Chondrocyte (in vitro differentiated cells): ENCODE measurements around the gene ORC2. TPM values are rescaled to one million over a fixed set of nuclear protein-coding genes. Genes with fewer than 3 reads are reported as not detected.

ENCODE experiments used
- DNase-seq: peaks from one replicate; pipeline ENCODE4 v3.0.0; 2021; ENCODE audit warnings: mixed read lengths, low spot score
- H3K27ac Mint-ChIP-seq: one replicate; pipeline ENCODE4 v1.8.0; 2021; ENCODE audit warnings: mild to moderate bottlenecking, moderate library complexity, mixed read lengths; ENCODE audit not compliant: unreplicated experiment
- H3K27me3 Mint-ChIP-seq: 2 replicates; pipeline ENCODE4 v1.8.0; 2021; ENCODE audit warnings: low read depth, mixed read lengths
- H3K36me3 Mint-ChIP-seq: 2 replicates; pipeline ENCODE4 v1.8.0; 2021; ENCODE audit warnings: low read depth, mixed read lengths
- H3K4me1 Mint-ChIP-seq: 2 replicates; pipeline ENCODE4 v1.8.0; 2021; ENCODE audit warnings: low read depth, mild to moderate bottlenecking, mixed read lengths
- H3K4me3 Mint-ChIP-seq: one replicate; pipeline ENCODE4 v1.8.0; 2021; ENCODE audit warnings: mild to moderate bottlenecking, moderate library complexity, mixed read lengths; ENCODE audit not compliant: unreplicated experiment
- H3K9me3 Mint-ChIP-seq: 2 replicates; pipeline ENCODE4 v1.8.0; 2021; ENCODE audit warnings: low read depth, mixed read lengths
- total RNA-seq: library from RNA; stranded (reverse); gene quantifications from 3 replicates; pipeline ENCODE4 v1.2.1, GENCODE V29; 2021
- TF ChIP-seq, protein P1 (sequence below): fragments of 200-600 bp; sonication (generic); IDR thresholded peaks from 2 replicates; pipeline ENCODE4 v1.5.0; 2021; ENCODE audit warnings: antibody characterized with exemption, mild to moderate bottlenecking, moderate library complexity

The ORC2 gene
- total RNA-seq, 1 donor from 2014 or later: 19.2 TPM

- H3K9me3 Mint-ChIP-seq: no peaks in the 10 kb centered on the region
Observed at GRCh38 chr2:200909958-200910357, 53.5 kb downstream of the ORC2 start.

DNA sequence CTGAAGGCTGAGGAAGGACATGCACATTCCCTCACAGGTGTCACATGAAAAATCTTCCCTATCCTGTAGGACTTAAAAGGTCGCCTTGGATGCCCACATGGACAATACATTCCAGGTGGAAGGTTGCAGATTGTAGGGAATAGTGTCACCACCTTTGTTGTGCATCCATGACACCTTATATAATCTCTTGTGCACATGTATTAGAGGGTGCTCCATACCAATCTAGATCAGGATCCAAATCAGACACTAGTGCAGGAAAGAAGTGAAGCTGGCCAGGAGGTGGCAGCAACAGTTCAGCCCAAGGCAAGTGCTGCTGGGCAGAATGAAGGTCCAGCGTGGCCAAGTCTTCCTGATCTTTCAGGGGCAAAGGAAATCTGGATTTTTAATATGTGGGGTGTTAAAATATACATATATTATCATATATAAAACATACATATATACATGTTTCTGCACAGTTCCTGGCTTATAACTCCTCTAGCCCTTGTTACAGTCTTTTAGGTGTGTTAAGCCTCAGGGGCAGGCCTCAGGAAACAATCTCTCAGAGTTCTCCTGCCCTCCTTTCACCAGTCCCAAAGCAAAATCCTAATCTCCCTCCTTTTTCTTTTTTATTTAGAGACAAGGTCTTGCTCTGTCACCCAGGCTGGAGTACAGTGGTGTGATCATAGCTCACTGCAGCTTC, 57.7 kb downstream of the ORC2 start:
- Mint-ChIP-seq H3K27ac (peak overlapping the region; percentile 45), H3K27me3 (no peaks in the 10 kb centered on the region), H3K9me3 (no peaks in the 10 kb centered on the region), H3K4me1 (peaks cover 2% of the 10 kb centered on the region), H3K36me3 (peaks cover 1% of the 10 kb centered on the region), H3K4me3 (no peak overlapping the region)
- DNase-seq: no peak
- TF ChIP-seq, protein P1, sequence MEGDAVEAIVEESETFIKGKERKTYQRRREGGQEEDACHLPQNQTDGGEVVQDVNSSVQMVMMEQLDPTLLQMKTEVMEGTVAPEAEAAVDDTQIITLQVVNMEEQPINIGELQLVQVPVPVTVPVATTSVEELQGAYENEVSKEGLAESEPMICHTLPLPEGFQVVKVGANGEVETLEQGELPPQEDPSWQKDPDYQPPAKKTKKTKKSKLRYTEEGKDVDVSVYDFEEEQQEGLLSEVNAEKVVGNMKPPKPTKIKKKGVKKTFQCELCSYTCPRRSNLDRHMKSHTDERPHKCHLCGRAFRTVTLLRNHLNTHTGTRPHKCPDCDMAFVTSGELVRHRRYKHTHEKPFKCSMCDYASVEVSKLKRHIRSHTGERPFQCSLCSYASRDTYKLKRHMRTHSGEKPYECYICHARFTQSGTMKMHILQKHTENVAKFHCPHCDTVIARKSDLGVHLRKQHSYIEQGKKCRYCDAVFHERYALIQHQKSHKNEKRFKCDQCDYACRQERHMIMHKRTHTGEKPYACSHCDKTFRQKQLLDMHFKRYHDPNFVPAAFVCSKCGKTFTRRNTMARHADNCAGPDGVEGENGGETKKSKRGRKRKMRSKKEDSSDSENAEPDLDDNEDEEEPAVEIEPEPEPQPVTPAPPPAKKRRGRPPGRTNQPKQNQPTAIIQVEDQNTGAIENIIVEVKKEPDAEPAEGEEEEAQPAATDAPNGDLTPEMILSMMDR: peak; percentile 91

More at GRCh38 chr2:200909958-200910357, 53.5 kb downstream of the ORC2 start:
- Mint-ChIP-seq H3K4me1 (peaks cover 21% of the 10 kb centered on the region), H3K27ac (no peak overlapping the region), H3K27me3 (no peaks in the 10 kb centered on the region), H3K4me3 (no peak overlapping the region), H3K36me3 (peaks cover 11% of the 10 kb centered on the region)
- no peak for DNase-seq
- TF ChIP-seq, protein P1: no peak

DNA sequence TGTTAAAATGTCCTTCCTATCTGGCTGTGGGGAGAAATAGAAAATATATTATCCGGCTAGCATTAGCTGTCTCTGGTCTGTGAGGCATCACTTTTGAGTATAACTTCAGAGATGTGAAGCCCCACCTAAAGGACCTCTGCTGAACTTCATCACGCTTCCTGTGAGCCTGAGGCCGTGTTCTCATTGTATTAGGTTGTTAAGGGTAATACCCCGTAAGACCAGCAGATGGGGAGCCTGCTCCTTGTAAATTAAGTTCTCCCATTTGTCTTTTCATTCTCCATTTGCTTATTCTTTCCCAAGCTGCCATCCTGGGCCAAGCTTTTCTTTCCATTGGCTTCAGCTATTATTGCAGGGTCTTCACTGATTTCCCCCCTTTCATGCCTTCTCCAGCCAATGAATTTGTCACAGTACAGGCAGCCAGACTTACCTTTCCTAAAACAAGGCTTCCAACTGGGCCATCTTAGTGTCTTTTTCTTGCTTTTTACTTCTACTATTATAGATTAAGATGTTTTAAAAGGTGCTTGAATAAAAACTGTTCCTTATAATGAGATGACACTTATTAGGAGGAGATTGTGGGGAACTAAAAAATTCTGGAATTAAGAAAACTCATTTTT, 61.9 kb downstream of the ORC2 start:
- peak overlapping the region; percentile 75 for H3K27ac Mint-ChIP-seq
- peaks cover 2% of the 10 kb centered on the region for H3K4me1 Mint-ChIP-seq

GRCh38 chr2:200899482-200899881, 64.0 kb downstream of the ORC2 start:
- no peak overlapping the region for H3K27ac Mint-ChIP-seq
- H3K4me1 Mint-ChIP-seq: peaks cover 2% of the 10 kb centered on the region
- no peaks in the 10 kb centered on the region for H3K27me3 Mint-ChIP-seq

More for the DNA sequence above, 61.9 kb downstream of the ORC2 start:
- Mint-ChIP-seq H3K36me3 (no peaks in the 10 kb centered on the region), H3K9me3 (no peaks in the 10 kb centered on the region), H3K4me3 (no peak overlapping the region), H3K27me3 (no peaks in the 10 kb centered on the region)
- TF ChIP-seq, protein P1: peak; percentile 91
- DNase-seq: no peak

More at GRCh38 chr2:200899482-200899881, 64.0 kb downstream of the ORC2 start:
- Mint-ChIP-seq H3K4me3 (no peak overlapping the region), H3K36me3 (peaks cover 7% of the 10 kb centered on the region), H3K9me3 (no peaks in the 10 kb centered on the region)
- no peak for DNase-seq
- TF ChIP-seq, protein P1: no peak
